AG09319 (cell line): ENCODE measurements around the gene COL4A3.

Source experiments
- DNase-seq: peaks from one replicate; pipeline ENCODE4 v3.0.0-alpha.2; 2010; ENCODE audit warnings: low read depth; ENCODE audit errors: extremely low read depth
- CTCF ChIP-seq: IDR thresholded peaks from 2 replicates; pipeline ENCODE4 v1.5.1; 2011; ENCODE audit warnings: low read depth, mild to moderate bottlenecking, inconsistent platforms, low read length, moderate library complexity

Gene COL4A3

GRCh38 chr2:227179988-227180685 lies 15.7 kb downstream of the COL4A3 start:
- no peak for DNase-seq
- TF ChIP-seq CTCF = no peak

GRCh38 chr2:227180770-227181169 lies 16.3 kb downstream of the COL4A3 start:
- no peak for DNase-seq
- no peak for TF ChIP-seq CTCF

GRCh38 chr2:227182765-227183164 lies 18.3 kb downstream of the COL4A3 start:
- TF ChIP-seq CTCF = no peak
- no peak for DNase-seq

- no peak for DNase-seq
- TF ChIP-seq CTCF = no peak
Measured at GRCh38 chr2:227183657-227184367, 19.4 kb downstream of the COL4A3 start.

- no peak for TF ChIP-seq CTCF
- DNase-seq = no peak
Measured at GRCh38 chr2:227185615-227186232, 21.3 kb downstream of the COL4A3 start.

GRCh38 chr2:227186751-227187150 lies 22.3 kb downstream of the COL4A3 start:
- no peak for DNase-seq
- TF ChIP-seq CTCF = no peak

GRCh38 chr2:227188292-227188691 lies 23.9 kb downstream of the COL4A3 start:
- DNase-seq = no peak
- TF ChIP-seq CTCF = no peak
